Measurements from ENCODE around the gene BBOX1.

The BBOX1 gene

GRCh38 chr11:27025957-27026733 lies 14.5 kb upstream of the BBOX1 start:
- in situ Hi-C loops (cut with HindIII; ENCODE audit: low sequenced_read_pairs) = no loop called here

DNA sequence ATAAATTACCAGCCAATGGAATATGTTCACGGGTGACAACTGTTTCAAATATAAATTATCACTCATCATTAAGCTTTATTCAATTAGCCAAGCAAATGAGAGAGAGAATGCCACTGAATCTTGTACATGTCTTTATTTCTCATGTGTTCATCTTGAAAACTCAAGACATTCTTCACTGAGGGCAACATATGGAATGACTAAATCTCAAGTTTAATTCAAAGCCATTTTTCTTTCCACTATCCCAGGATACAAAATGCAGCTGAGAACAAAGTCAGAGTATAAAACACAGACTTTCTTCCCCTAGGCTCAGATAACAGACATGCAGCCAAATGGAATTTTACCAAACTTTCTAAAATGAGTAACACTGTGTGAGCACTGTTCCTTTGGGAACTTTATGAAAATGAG lies 12.1 kb upstream of the BBOX1 start:
- TF ChIP-seq, protein P1, sequence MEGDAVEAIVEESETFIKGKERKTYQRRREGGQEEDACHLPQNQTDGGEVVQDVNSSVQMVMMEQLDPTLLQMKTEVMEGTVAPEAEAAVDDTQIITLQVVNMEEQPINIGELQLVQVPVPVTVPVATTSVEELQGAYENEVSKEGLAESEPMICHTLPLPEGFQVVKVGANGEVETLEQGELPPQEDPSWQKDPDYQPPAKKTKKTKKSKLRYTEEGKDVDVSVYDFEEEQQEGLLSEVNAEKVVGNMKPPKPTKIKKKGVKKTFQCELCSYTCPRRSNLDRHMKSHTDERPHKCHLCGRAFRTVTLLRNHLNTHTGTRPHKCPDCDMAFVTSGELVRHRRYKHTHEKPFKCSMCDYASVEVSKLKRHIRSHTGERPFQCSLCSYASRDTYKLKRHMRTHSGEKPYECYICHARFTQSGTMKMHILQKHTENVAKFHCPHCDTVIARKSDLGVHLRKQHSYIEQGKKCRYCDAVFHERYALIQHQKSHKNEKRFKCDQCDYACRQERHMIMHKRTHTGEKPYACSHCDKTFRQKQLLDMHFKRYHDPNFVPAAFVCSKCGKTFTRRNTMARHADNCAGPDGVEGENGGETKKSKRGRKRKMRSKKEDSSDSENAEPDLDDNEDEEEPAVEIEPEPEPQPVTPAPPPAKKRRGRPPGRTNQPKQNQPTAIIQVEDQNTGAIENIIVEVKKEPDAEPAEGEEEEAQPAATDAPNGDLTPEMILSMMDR (IDR thresholded peaks at IDR 0.05; ENCODE audit: low read depth, low read length, missing control alignments) = no peak
- in situ Hi-C loops (cut with HindIII; ENCODE audit: low sequenced_read_pairs) = no loop called here
- no peak overlapping the region for H3K4me3 ChIP-seq (ENCODE audit: low read depth, low read length)
- DNase-seq (ENCODE audit: low read depth) = no peak

More at GRCh38 chr11:27025957-27026733, 14.5 kb upstream of the BBOX1 start:
- no peak overlapping the region for H3K4me3 ChIP-seq (ENCODE audit: low read depth, low read length)
- DNase-seq (ENCODE audit: low read depth) = no peak
- TF ChIP-seq, protein P1 (IDR thresholded peaks at IDR 0.05; ENCODE audit: low read depth, low read length, missing control alignments) = no peak

GRCh38 chr11:27029966-27030365 lies 10.6 kb upstream of the BBOX1 start:
- no peak overlapping the region for H3K4me3 ChIP-seq (ENCODE audit: low read depth, low read length)
- no peak for DNase-seq (ENCODE audit: low read depth)
- TF ChIP-seq, protein P1 (IDR thresholded peaks at IDR 0.05; ENCODE audit: low read depth, low read length, missing control alignments) = no peak
- in situ Hi-C loops (cut with HindIII; ENCODE audit: low sequenced_read_pairs) = no loop called here

- no peak overlapping the region for H3K4me3 ChIP-seq (ENCODE audit: low read depth, low read length)
- in situ Hi-C loops (cut with HindIII; ENCODE audit: low sequenced_read_pairs) = no loop called here
- TF ChIP-seq, protein P1 (IDR thresholded peaks at IDR 0.05; ENCODE audit: low read depth, low read length, missing control alignments) = no peak
- DNase-seq (ENCODE audit: low read depth) = no peak
Observed at GRCh38 chr11:27031754-27032153, 8.9 kb upstream of the BBOX1 start.

GRCh38 chr11:27039873-27040272 lies 742 bp upstream of the BBOX1 start:
- H3K4me3 ChIP-seq (ENCODE audit: low read depth, low read length) = no peak overlapping the region
- TF ChIP-seq, protein P1 (IDR thresholded peaks at IDR 0.05; ENCODE audit: low read depth, low read length, missing control alignments) = peak; percentile 21
- in situ Hi-C loops (cut with HindIII; ENCODE audit: low sequenced_read_pairs) = no loop called here
- DNase-seq (ENCODE audit: low read depth) = no peak

GRCh38 chr11:27041141-27041899 lies 705 bp downstream of the BBOX1 start:
- no peak overlapping the region for H3K4me3 ChIP-seq (ENCODE audit: low read depth, low read length)
- TF ChIP-seq, protein P1 (IDR thresholded peaks at IDR 0.05; ENCODE audit: low read depth, low read length, missing control alignments) = no peak
- peak; percentile 11 for DNase-seq (ENCODE audit: low read depth)
- in situ Hi-C loops (cut with HindIII; ENCODE audit: low sequenced_read_pairs) = no loop called here

Data from astrocyte of the cerebellum (primary cell).